Measurements from ENCODE around the gene RGS2. TPM values are rescaled to one million over a fixed set of nuclear protein-coding genes. Genes with fewer than 3 reads are reported as not detected.

The RGS2 gene
- total RNA-seq, 1 donor from 2014 or later = 29.5 TPM

GRCh38 chr1:192811006-192811405 is 2.2 kb downstream of the RGS2 start:
- DNase-seq (ENCODE audit: low read depth) (no peak), FAIRE-seq (no peak)
- TF ChIP-seq, protein P1, sequence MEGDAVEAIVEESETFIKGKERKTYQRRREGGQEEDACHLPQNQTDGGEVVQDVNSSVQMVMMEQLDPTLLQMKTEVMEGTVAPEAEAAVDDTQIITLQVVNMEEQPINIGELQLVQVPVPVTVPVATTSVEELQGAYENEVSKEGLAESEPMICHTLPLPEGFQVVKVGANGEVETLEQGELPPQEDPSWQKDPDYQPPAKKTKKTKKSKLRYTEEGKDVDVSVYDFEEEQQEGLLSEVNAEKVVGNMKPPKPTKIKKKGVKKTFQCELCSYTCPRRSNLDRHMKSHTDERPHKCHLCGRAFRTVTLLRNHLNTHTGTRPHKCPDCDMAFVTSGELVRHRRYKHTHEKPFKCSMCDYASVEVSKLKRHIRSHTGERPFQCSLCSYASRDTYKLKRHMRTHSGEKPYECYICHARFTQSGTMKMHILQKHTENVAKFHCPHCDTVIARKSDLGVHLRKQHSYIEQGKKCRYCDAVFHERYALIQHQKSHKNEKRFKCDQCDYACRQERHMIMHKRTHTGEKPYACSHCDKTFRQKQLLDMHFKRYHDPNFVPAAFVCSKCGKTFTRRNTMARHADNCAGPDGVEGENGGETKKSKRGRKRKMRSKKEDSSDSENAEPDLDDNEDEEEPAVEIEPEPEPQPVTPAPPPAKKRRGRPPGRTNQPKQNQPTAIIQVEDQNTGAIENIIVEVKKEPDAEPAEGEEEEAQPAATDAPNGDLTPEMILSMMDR (IDR thresholded peaks at IDR 0.05; ENCODE audit: insufficient read depth, low read length, severe bottlenecking) = no peak
- H3K27me3 ChIP-seq (ENCODE audit: control insufficient read depth, insufficient read depth, low read length) = no peaks in the 10 kb centered on the region
- H3K4me3 ChIP-seq (ENCODE audit: low read depth, low read length) = no peak overlapping the region
- peaks cover 5% of the 10 kb centered on the region for H3K36me3 ChIP-seq (ENCODE audit: control insufficient read depth, insufficient read depth, low read length)

GRCh38 chr1:192811594-192812239 is 2.9 kb downstream of the RGS2 start:
- Histone ChIP-seq H3K4me3 (ENCODE audit: low read depth, low read length) (no peak overlapping the region), H3K27me3 (ENCODE audit: control insufficient read depth, insufficient read depth, low read length) (no peaks in the 10 kb centered on the region), H3K36me3 (ENCODE audit: control insufficient read depth, insufficient read depth, low read length) (peaks cover 5% of the 10 kb centered on the region)
- FAIRE-seq = no peak
- TF ChIP-seq, protein P1 (IDR thresholded peaks at IDR 0.05; ENCODE audit: insufficient read depth, low read length, severe bottlenecking) = no peak
- no peak for DNase-seq (ENCODE audit: low read depth)

GRCh38 chr1:192812420-192813209 is 3.8 kb downstream of the RGS2 start:
- H3K27me3 ChIP-seq (ENCODE audit: control insufficient read depth, insufficient read depth, low read length) = no peaks in the 10 kb centered on the region
- TF ChIP-seq, protein P1 (IDR thresholded peaks at IDR 0.05; ENCODE audit: insufficient read depth, low read length, severe bottlenecking) = no peak
- FAIRE-seq (no peak), DNase-seq (ENCODE audit: low read depth) (no peak)
- H3K36me3 ChIP-seq (ENCODE audit: control insufficient read depth, insufficient read depth, low read length) = peaks cover 5% of the 10 kb centered on the region
- H3K4me3 ChIP-seq (ENCODE audit: low read depth, low read length) = no peak overlapping the region

DNA sequence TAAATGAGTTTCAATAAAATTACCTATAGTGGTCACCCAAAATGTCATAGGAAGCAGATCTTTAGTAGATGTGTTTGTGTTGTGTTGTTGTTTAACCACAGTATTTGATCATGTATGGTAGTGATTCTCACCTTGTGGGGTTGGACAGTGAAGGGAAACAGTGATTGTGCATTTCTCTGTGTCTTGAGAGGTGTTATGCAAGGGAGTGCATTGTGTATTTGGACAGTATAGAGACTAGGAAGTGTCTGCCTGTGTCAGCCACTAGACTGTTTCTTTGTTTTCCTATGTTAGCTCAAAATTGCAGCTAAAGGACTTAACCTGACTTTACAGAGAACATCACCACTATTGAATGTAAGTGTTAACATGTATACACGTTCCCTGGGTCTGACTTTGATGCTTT is 6.0 kb downstream of the RGS2 start:
- no peaks in the 10 kb centered on the region for H3K27me3 ChIP-seq (ENCODE audit: control insufficient read depth, insufficient read depth, low read length)
- TF ChIP-seq, protein P1 (IDR thresholded peaks at IDR 0.05; ENCODE audit: insufficient read depth, low read length, severe bottlenecking) = no peak
- FAIRE-seq = no peak

GRCh38 chr1:192817246-192817645 is 8.4 kb downstream of the RGS2 start:
- TF ChIP-seq, protein P1 (IDR thresholded peaks at IDR 0.05; ENCODE audit: insufficient read depth, low read length, severe bottlenecking) = no peak
- FAIRE-seq = no peak
- Histone ChIP-seq H3K4me3 (ENCODE audit: low read depth, low read length) (no peak overlapping the region), H3K27me3 (ENCODE audit: control insufficient read depth, insufficient read depth, low read length) (no peaks in the 10 kb centered on the region), H3K36me3 (ENCODE audit: control insufficient read depth, insufficient read depth, low read length) (no peaks in the 10 kb centered on the region)
- DNase-seq (ENCODE audit: low read depth) = no peak

More for the DNA sequence above, 6.0 kb downstream of the RGS2 start:
- H3K4me3 ChIP-seq (ENCODE audit: low read depth, low read length) = no peak overlapping the region
- H3K36me3 ChIP-seq (ENCODE audit: control insufficient read depth, insufficient read depth, low read length) = peaks cover 5% of the 10 kb centered on the region
- no peak for DNase-seq (ENCODE audit: low read depth)

Data from bronchial epithelial cell (primary cell).